HUDEP-2 (cell line): Measurements from ENCODE around the gene GGTLC1.

ENCODE experiments used
- DNase-seq, 76 experiments: peaks; one replicate each; lab custom pipeline; 2025; ENCODE audit not compliant: unreplicated experiment in 76 of 76; lab: John Stamatoyannopoulos, UW

The GGTLC1 gene

GRCh38 chr20:23966927-23967615 lies 21.5 kb downstream of the GGTLC1 start:
- DNase-seq, result no peak

DNA sequence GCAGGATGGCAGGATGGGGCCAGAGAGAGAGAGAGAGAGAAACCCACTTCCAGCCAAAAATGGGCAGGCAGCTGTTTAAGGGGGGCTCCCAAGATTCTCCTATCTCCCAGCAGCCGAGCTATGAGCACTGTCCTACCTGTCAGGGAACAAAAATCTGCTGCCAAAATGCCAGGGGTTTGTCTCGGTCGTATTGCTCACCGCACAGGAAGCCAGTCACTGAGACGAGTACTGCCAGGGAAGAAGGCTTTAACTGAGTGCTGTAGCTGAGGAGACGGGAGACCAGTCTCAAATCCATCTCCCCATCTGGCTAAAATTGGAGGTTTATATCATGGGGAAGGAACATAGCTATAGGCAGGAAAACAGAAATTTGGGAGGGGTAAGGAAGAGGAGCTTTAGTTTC lies 22.3 kb downstream of the GGTLC1 start:
- DNase-seq, result no peak

- no peak for DNase-seq
Observed at GRCh38 chr20:23963941-23964340, 24.6 kb downstream of the GGTLC1 start.

DNA sequence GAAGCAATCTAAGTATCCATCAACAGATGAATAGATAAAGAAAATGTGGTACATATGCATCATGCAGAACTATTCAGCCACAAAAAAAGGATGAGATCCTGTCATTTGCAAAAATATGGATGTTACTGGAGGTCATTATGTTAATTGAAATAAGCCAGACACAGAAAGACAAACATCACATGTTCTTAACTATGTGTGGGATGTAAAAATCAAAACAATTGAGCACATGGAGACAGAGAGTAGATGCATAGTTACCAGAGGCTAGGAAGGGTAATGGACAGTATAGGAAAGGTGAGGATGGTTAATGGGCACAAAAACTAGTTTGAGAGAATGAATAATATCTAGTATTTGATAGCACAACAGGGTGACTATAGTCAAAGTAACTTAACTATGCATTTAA lies 26.3 kb downstream of the GGTLC1 start:
- DNase-seq, result no peak

GRCh38 chr20:23959054-23959453 lies 29.5 kb downstream of the GGTLC1 start:
- no peak for DNase-seq

- no peak for DNase-seq
Observed at GRCh38 chr20:23955896-23956295, 32.7 kb downstream of the GGTLC1 start.

DNA sequence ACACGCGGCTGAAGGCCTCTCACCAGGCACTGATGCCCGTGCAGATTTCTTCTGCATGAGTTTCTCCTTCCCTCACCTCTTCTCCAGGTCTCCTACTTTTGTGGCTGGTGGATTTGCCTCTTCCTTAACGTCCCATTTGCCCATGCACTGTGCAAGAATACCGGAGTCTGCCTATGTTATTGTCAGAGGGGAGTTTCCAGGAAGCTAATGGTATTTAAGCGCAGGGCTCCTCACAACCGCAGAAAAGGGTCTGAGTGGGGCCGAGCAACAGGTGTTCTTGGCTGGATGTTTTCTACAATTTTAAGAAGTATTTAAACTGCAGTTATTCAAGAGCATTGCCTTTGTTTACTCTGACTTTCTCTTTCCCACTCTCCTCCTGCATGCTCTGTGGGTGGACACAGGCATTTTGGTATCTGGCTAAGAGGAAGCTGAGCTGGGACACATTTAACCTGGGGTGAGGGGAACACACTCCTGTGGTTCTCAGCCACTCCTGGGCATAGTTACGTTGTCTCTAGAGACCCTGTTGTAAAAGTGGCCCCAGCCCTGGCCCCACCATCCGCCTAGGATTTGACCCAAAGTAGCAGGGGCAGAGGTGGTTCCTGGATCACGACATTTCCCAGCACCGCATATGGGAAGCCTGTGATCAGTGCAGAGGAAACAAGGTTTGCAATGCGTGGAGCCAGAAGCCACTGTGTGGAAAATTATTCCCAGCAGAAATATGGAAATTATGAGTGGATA lies 34.4 kb downstream of the GGTLC1 start:
- no peak for DNase-seq

- DNase-seq, result no peak
Observed at GRCh38 chr20:23946206-23946605, 42.4 kb downstream of the GGTLC1 start.

DNA sequence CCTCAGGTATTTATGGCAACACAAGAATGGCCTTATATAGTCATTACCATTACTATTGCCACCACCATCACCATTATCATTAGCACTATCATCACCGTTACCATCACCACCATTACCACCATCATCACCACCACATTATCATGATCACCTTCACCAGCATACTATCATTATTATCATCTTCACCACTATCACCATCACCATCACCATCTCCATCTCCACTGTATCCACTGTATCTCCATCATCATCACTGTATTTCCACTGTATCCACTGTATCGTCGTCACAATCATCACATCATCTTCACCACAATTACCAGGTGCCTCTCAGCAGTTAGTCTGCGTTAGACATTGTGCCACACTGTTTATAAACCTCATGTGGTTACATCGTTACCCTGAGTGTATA lies 45.3 kb downstream of the GGTLC1 start:
- DNase-seq, result no peak

GRCh38 chr20:23939641-23940040 lies 48.9 kb downstream of the GGTLC1 start:
- DNase-seq, result no peak

DNA sequence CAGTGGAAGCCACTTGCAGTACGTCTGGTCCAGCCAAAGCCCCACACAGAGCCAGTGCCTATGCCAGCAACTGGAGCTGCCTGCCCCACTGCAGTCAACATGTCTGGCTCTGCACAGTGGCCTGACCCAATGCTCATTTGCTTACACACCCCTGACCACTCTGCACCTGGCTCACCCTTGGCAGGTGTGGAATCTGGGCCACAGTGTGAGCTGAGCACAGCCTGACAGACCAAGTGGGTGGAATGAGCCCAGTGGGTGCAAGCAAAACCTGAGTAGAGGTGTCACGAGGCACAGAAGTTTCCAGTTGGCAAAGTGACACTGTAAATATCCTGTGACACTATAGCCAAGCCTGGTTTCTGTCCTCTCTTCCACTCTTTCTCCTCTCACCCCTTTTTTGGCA lies 49.5 kb downstream of the GGTLC1 start:
- no peak for DNase-seq

DNA sequence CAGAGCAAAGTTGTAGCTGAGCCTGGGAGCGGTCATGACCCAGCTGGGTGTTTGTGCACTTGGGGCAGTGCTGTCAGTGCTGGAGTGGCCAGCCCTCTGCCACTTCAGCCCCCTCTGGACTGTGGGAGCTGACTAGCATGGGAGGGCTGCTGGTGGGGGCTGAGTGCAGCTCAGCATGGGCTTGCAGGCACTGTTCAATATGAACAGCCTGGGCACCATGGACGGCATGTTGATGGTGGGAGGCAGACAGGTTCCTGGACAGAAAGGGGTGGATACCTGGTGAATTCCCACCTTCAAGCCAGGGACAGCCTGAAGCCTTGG lies 50.5 kb downstream of the GGTLC1 start:
- no peak for DNase-seq

- DNase-seq, result peak in 31 of 76 experiments; percentile 1 to 54 (median 12)
Observed at GRCh38 chr20:23937303-23938117, 51.1 kb downstream of the GGTLC1 start.
